ENCODE measurements around the gene RUFY2. TPM values are rescaled to one million over a fixed set of nuclear protein-coding genes. Genes with fewer than 3 reads are reported as not detected.

Gene RUFY2
- total and polyA plus RNA-seq, 2 donors (not counting 3 experiments of a cell fraction or from before 2014, with no cell fraction given), result 5.7 to 24.2 TPM

DNA sequence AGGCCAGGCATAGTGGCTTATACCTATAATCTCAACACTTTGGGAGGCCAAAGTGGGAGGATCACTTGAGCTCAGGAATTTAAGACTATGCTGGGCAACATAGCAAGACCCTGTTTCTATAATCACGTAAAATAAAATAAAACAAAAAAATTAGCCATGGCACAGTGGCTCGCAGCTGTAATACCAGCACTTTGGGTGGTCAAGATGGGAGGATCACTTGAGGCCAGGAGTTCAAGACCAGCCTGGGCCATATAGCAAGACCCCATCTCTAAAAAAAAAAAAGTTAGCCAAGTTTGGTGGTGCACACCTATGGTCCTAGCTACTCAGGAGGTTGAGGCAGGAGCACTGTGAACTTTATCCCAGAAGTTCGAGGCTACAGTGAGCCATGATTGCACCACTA is 33.8 kb upstream of the RUFY2 start:
- dilution Hi-C loops (cut with MboI; ENCODE audit: extremely low pct_ligation_motif_present, low sequenced_read_pairs) (no loop called here), intact Hi-C loops (cut with micrococcal nuclease) (no loop called here)
- CTCF ChIA-PET, result interaction anchor here (1.3 kb wide), 1 partner anchor 10 kb away, joined by 3 read pairs; no protein-coding TSS in a partner anchor
- Histone ChIP-seq H3K4me1 (ENCODE audit: control insufficient read depth, extremely low read depth, insufficient read depth, low read length) (no peaks in the 10 kb centered on the region), H3K27me3 (ENCODE audit: control insufficient read depth in 2 of 2, insufficient read depth in 2 of 2, low read length in 2 of 2) (no peaks in the 10 kb centered on the region), H4K20me1 (replicated peaks; ENCODE audit: control insufficient read depth, extremely low read depth, insufficient read depth, low read length) (no peaks in the 10 kb centered on the region), H3K4me2 (ENCODE audit: insufficient read depth, low read length) (no peak overlapping the region), H2AFZ (ENCODE audit: low read depth, low read length) (no peak overlapping the region), H3K9ac (replicated peaks; ENCODE audit: extremely low read depth, insufficient read depth, low read length) (no peak overlapping the region), H3K4me3 (replicated peaks in 1 of 3; ENCODE audit: insufficient read depth in 1 of 3, low read depth in 1 of 3, low read length in 3 of 3) (no peak overlapping the region), H3K9me1 (replicated peaks; ENCODE audit: control insufficient read depth, extremely low read depth, insufficient read depth, low read length) (no peaks in the 10 kb centered on the region), H3K27ac (ENCODE audit: insufficient read depth, low read depth, low read length) (no peak overlapping the region), H3K9me3 (replicated peaks; ENCODE audit: control insufficient read depth, insufficient read depth, low read length) (no peaks in the 10 kb centered on the region), H3K79me2 (ENCODE audit: control insufficient read depth, insufficient read depth, low read length) (no peaks in the 10 kb centered on the region), H3K36me3 (ENCODE audit: control insufficient read depth in 2 of 2, extremely low read depth in 1 of 2, insufficient read depth in 2 of 2, low read length in 2 of 2) (no peaks in the 10 kb centered on the region)
- no peak for DNase-seq (ENCODE audit: low read depth, low spot score)
- FAIRE-seq, result no peak
- POLR2A ChIA-PET, result no interaction called here
- TF ChIP-seq POLR2A (IDR thresholded peaks at IDR 0.05; ENCODE audit: low read depth, low read length) (no peak), MYC (IDR thresholded peaks at IDR 0.05; ENCODE audit: low read depth, low read length) (no peak), JUN (IDR thresholded peaks at IDR 0.05; ENCODE audit: borderline replicate concordance, insufficient read depth, insufficient read length, low read depth) (no peak), POLR2AphosphoS5 (IDR thresholded peaks at IDR 0.05; ENCODE audit: insufficient read depth, low read depth, low read length) (no peak), FOS (IDR thresholded peaks at IDR 0.05; ENCODE audit: borderline replicate concordance, insufficient read depth, low read length) (no peak), EZH2 (IDR thresholded peaks at IDR 0.05; ENCODE audit: borderline replicate concordance, low read depth, low read length, severe bottlenecking) (no peak)
- TF ChIP-seq, protein P1, sequence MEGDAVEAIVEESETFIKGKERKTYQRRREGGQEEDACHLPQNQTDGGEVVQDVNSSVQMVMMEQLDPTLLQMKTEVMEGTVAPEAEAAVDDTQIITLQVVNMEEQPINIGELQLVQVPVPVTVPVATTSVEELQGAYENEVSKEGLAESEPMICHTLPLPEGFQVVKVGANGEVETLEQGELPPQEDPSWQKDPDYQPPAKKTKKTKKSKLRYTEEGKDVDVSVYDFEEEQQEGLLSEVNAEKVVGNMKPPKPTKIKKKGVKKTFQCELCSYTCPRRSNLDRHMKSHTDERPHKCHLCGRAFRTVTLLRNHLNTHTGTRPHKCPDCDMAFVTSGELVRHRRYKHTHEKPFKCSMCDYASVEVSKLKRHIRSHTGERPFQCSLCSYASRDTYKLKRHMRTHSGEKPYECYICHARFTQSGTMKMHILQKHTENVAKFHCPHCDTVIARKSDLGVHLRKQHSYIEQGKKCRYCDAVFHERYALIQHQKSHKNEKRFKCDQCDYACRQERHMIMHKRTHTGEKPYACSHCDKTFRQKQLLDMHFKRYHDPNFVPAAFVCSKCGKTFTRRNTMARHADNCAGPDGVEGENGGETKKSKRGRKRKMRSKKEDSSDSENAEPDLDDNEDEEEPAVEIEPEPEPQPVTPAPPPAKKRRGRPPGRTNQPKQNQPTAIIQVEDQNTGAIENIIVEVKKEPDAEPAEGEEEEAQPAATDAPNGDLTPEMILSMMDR (IDR thresholded peaks at IDR 0.05; ENCODE audit: extremely low read depth in 1 of 2, insufficient read depth in 1 of 2, low read depth in 1 of 2, low read length in 2 of 2), result no peak
- no TSS peak for BruUV-seq (replicated peaks)

Measured in endothelial cell of umbilical vein (primary cell).